ENCODE results near the gene PLEKHS1.

The PLEKHS1 gene

GRCh38 chr10:113751181-113751732 lies at the start of gene PLEKHS1:
TSS of gene PLEKHS1 (plus strand) at chr10:113751682. CDS start at chr10:113755278, 3,596 bp downstream.
- DNase-seq (ENCODE audit: low spot score) = no peak

- DNase-seq (ENCODE audit: low spot score) = no peak
These were observed 46.7 kb upstream of the PLEKHS1 start for GRCh38 chr10:113704637-113705343.

GRCh38 chr10:113705344-113705652 lies 46.2 kb upstream of the PLEKHS1 start:
- no peak for DNase-seq (ENCODE audit: low spot score)

- DNase-seq (ENCODE audit: low spot score) = no peak
These were observed 44.9 kb upstream of the PLEKHS1 start for GRCh38 chr10:113706623-113707022.

- DNase-seq (ENCODE audit: low spot score) = no peak
These were observed 42.8 kb upstream of the PLEKHS1 start for GRCh38 chr10:113708640-113709039.

GRCh38 chr10:113709221-113709838 lies 42.2 kb upstream of the PLEKHS1 start:
- no peak for DNase-seq (ENCODE audit: low spot score)

- no peak for DNase-seq (ENCODE audit: low spot score)
These were observed 40.3 kb upstream of the PLEKHS1 start for GRCh38 chr10:113711142-113711541.

GRCh38 chr10:113712024-113712423 lies 39.5 kb upstream of the PLEKHS1 start:
- DNase-seq (ENCODE audit: low spot score) = no peak

- no peak for DNase-seq (ENCODE audit: low spot score)
These were observed 38.5 kb upstream of the PLEKHS1 start for GRCh38 chr10:113712755-113713639.

- DNase-seq (ENCODE audit: low spot score) = no peak
These were observed 37.9 kb upstream of the PLEKHS1 start for GRCh38 chr10:113713640-113713982.

GRCh38 chr10:113716109-113716910 lies 35.2 kb upstream of the PLEKHS1 start:
- DNase-seq (ENCODE audit: low spot score) = no peak

- no peak for DNase-seq (ENCODE audit: low spot score)
These were observed 32.3 kb upstream of the PLEKHS1 start for GRCh38 chr10:113718969-113719822.

GRCh38 chr10:113720386-113720785 lies 31.1 kb upstream of the PLEKHS1 start:
- DNase-seq (ENCODE audit: low spot score) = no peak

GRCh38 chr10:113732160-113732881 lies 19.2 kb upstream of the PLEKHS1 start:
- DNase-seq (ENCODE audit: low spot score) = no peak

- DNase-seq (ENCODE audit: low spot score) = no peak
These were observed 18.5 kb upstream of the PLEKHS1 start for GRCh38 chr10:113732966-113733365.

- DNase-seq (ENCODE audit: low spot score) = no peak
These were observed 17.8 kb upstream of the PLEKHS1 start for GRCh38 chr10:113733635-113734034.

GRCh38 chr10:113735913-113736312 lies 15.6 kb upstream of the PLEKHS1 start:
- no peak for DNase-seq (ENCODE audit: low spot score)

- DNase-seq (ENCODE audit: low spot score) = no peak
These were observed 14.9 kb upstream of the PLEKHS1 start for GRCh38 chr10:113736576-113736975.

GRCh38 chr10:113739031-113739430 lies 12.5 kb upstream of the PLEKHS1 start:
- no peak for DNase-seq (ENCODE audit: low spot score)

GRCh38 chr10:113739577-113739976 lies 11.9 kb upstream of the PLEKHS1 start:
- DNase-seq (ENCODE audit: low spot score) = no peak
